PC-3 (cell line): ENCODE measurements around the gene DYSF.

Experiments used
- CTCF ChIP-seq: fragments of 300-600 bp; sonication (generic); conservative IDR thresholded peaks from 2 replicates; pipeline ENCODE4 v1.5.1; 2017; ENCODE audit warnings: antibody characterized with exemption, low read depth, mild to moderate bottlenecking, low read length
- EZH2 ChIP-seq: fragments of 300-600 bp; sonication (generic); IDR thresholded peaks from one replicate; pipeline ENCODE4 v1.6.1; 2017; ENCODE audit warnings: antibody characterized with exemption, mild to moderate bottlenecking, low read length; ENCODE audit not compliant: unreplicated experiment
- EZH2phosphoT487 ChIP-seq: fragments of 300-600 bp; sonication (generic); IDR thresholded peaks from 2 replicates; pipeline ENCODE4 v1.6.1; 2018; ENCODE audit warnings: mild to moderate bottlenecking, antibody characterized with exemption, low read length, borderline replicate concordance

- TF ChIP-seq CTCF (no peak), EZH2 (no peak), EZH2phosphoT487 (no peak)
These were observed 91.7 kb downstream of the DYSF start for GRCh38 chr2:71544919-71545571.
